ENCODE results near the gene ERCC5. TPM values are rescaled to one million over a fixed set of nuclear protein-coding genes. Genes with fewer than 3 reads are reported as not detected.

ERCC5 gene
- 33.1 TPM for polyA plus RNA-seq (2013, experiment 1 of 2; ENCODE audit: insufficient read length)
- polyA plus RNA-seq (2013, experiment 2 of 2; ENCODE audit: insufficient read length), result 36.7 TPM

DNA sequence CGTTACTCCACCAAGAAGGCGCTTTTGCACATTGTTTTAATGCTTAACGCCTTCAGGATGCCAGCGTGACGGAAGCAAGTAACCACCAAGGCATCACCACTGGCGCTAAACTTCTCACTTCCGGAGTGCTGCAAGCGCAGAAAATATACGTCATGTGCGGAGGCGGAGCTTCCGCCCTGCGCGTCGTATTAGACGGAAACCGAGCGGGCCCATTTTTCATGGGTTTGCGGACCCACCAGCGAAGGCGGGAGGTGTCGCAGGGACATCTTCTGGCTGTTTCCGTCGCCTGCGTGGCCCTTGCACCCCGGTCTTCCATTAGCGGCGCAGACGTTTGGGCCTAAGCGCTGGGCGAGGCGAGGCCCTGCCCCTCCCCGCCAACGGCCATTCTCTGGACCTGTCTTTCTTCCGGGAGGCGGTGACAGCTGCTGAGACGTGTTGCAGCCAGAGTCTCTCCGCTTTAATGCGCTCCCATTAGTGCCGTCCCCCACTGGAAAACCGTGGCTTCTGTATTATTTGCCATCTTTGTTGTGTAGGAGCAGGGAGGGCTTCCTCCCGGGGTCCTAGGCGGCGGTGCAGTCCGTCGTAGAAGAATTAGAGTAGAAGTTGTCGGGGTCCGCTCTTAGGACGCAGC is at the start of gene ERCC5:
TSS of gene ERCC5 (plus strand) at position 403 of the 631 bp plus-strand sequence. CDS start 235 bp downstream, outside the sequence.
- peak; percentile 97 for DNase-seq

- peak; percentile 93 for DNase-seq
These were observed 47.0 kb upstream of the ERCC5 start, which contains the start of the genes BIVM and POGLUT2 for GRCh38 chr13:102798581-102799425. Gene BIVM, plus strand, starts transcription at chr13:102799119. Its CDS starts 8,149 bp downstream, at chr13:102807268. Gene POGLUT2, minus strand, starts transcription at chr13:102798976. Its CDS starts 306 bp downstream, at chr13:102798670.

GRCh38 chr13:102799426-102800144 is 46.2 kb upstream of the ERCC5 start:
- peak; percentile 20 for DNase-seq

DNA sequence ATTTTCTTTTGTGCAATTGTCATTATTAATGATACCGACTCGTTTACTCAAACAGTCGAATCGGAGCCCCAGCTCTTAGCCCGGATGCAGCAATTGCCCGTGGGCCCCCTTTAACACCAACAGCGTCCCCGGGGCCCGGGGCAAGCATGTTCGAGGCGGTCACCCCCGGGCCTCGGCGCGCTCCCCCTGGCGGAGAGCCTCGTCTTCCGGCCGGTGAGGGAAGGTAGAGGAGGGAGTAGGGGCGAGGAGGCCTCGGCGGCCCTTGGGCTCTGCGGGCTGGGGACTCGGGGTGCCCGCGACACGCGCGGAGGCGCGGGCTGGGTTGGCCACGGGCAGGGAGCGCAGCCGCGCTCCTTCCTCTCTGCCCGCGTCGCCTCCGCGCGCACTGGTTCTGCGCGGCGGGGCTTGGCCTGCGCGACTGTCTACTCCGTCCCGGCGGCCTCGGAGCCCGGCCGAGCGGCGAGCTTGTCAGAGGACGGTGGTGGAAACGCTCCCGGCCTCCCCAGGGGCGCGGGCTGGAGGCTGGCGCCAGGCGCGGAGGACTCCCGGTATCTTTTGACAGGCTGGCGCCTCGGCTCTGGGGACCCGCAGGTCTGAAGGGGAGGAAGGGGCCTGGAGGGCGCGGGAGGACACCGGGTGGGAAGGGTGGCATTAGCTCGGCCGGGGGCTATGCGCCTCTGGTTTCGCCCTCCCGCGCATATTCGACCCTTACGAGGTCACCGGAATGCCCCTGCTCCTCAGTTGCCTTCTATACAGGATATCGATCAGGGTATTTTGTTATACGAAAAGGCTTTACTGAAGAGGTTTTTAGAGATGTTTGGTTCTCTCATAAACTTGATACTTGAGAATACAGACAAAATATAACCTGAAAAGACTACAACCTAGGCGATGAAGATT is 45.4 kb upstream of the ERCC5 start:
- DNase-seq, result peak; percentile 85

DNA sequence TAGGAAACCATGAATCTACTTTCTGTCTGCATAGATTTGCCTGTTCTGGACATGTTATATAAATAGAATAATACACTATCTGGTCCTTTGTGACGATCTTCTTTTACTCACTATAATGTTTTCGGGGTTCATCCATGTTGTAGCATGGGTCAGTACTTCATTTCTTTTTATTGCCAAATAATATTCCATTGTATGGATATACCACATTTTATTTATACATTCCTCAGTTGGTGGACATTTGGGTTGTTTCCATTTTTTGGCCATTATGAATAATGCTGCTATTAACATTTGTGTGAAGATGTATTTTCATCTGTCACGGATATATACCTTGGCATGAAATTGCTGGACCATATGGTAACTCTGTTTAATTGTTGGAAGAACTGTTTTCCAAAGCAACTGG is 40.2 kb upstream of the ERCC5 start:
- DNase-seq, result no peak

GRCh38 chr13:102807699-102808098 is 38.1 kb upstream of the ERCC5 start:
- DNase-seq, result no peak

- DNase-seq, result no peak
These were observed 33.1 kb upstream of the ERCC5 start for GRCh38 chr13:102812611-102813287.

DNA sequence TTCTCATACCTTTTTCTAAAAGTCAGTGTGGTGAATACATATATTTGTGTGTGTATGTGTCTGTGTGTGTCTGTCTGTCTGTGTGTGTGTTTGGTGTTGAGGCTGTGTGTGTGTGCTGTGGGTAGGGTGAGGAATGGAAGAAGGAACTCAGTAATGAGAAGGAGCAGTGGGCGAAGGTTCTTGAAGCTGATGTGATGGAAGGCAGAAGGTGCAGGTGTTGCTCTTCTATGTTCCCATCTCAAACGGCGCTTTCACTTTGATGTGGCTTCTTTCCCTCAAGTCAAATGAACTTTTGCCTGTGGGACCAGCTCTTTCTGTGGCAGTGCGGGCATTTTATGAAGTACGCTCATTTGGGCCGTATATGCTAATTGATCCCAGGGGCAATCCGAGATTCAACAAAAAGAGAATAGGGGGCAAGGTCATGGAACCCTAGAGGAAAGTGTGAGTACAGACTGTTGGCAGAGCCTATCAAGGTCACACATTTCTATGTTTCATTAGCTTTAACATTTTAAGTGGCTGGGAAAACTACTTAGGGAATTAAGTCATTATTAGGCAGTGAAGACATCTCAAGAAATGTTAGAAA is 31.7 kb upstream of the ERCC5 start:
- DNase-seq, result no peak

DNA sequence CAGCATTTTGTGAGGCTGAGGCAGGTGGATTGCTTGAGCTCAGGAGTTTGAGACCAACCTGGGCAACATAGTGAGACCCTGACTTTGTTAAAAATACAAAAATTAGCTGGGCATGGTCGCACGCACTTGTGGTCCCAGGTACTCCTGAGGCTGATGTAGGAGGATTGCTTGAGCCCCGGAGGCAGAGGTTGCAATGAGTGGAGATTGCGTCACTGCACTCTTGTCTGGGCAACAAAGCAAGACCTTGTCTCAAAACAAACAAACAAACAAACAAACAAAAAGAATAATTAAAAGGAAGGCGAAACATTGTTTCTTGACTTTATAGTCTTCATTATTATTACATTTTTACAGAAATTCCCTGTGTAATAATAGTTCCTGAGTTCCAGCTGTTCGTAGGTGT is 31.0 kb upstream of the ERCC5 start:
- DNase-seq, result no peak

DNA sequence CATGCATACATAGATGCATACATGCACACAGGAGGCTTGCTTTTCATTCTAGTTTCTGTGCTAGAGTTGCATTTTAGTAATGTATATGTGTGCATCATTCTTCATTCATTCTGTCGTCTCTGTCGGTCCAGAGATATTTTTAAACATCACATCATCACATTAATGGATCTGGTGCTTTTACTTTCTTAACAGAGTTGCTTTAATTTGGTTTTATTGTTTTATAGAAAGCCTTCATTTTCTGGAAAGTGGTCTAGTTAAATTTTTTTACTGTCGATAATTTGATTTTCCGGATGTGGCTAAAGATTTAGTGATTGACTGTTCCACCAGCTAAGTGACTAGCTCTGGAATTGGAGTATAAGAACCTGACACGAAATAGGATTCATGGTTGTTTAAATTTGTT is 30.0 kb upstream of the ERCC5 start:
- no peak for DNase-seq

DNA sequence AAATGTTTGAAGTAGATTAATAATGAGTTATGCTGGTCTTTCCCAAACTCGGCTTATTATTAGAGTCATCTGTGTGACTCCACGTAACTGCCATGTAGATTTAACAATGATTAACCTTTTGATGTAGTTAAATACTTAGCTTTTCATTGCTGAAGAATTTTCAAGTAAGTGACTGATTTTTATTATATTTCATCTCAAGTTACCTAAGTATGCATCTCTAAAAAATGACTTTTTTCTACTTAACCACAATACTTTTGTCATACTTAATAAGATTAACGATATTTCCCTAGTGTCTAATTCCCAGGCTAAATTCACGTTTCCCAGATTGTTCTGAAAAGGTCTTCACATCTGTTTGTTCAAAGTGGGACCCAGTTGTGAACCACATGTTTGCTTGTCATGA is 29.1 kb upstream of the ERCC5 start:
- DNase-seq, result no peak

- DNase-seq, result no peak
These were observed 28.6 kb upstream of the ERCC5 start for GRCh38 chr13:102817241-102817640.

- DNase-seq, result no peak
These were observed 27.9 kb upstream of the ERCC5 start for GRCh38 chr13:102817907-102818306.

- no peak for DNase-seq
These were observed 20.4 kb upstream of the ERCC5 start for GRCh38 chr13:102825400-102825799.

GRCh38 chr13:102825921-102826706 is 19.7 kb upstream of the ERCC5 start:
- peak; percentile 88 for DNase-seq

DNA sequence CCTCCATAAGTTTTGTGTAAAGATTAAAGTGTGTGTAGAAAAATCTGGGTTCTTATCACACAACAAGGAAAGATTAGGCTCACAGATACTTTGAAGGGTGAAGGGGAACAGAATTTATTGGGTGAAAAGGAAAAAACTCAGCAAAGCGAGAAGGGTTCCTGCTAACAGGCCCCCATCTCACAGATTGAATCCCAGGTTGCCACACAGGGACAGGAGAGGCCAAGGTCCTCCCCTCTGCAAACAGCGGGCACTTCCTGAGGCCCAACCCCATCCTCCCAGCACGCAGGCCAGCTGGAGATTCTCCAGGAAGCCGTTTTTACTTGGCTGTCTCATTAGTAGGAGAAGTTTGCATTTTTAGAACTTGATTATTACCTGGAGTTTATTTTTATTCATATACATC is 15.2 kb upstream of the ERCC5 start:
- no peak for DNase-seq

DNA sequence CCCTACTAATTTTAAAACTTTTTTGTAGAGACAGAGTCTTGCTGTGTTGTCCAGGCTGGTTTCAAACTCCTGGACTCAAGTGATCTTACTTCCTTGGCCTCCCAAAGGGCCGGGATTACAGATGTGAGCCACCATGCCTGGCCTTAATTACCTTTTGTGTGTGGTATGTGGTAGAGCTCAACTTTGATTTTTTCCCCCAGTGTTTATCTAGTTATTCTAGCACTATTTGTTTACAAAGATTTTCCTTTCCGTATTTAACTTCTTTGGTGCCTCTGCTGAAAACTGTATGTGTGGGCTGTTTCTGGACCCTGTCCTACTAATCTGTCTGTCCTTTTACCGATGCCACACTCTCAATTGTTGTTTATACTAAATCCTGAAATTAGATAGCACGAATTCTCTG is 9.4 kb upstream of the ERCC5 start:
- DNase-seq, result no peak

- no peak for DNase-seq
These were observed 7.6 kb upstream of the ERCC5 start for GRCh38 chr13:102838273-102838672.

- DNase-seq, result no peak
These were observed 6.8 kb upstream of the ERCC5 start for GRCh38 chr13:102838982-102839381.

- DNase-seq, result no peak
These were observed 6.4 kb upstream of the ERCC5 start for GRCh38 chr13:102839462-102839861.

Data from fibroblast of skin of back (primary cell).